Measurements from ENCODE around the gene SH3RF3.

Gene SH3RF3

GRCh38 chr2:109266998-109267854 is 138.2 kb downstream of the SH3RF3 start:
- DNase-seq = no peak

DNA sequence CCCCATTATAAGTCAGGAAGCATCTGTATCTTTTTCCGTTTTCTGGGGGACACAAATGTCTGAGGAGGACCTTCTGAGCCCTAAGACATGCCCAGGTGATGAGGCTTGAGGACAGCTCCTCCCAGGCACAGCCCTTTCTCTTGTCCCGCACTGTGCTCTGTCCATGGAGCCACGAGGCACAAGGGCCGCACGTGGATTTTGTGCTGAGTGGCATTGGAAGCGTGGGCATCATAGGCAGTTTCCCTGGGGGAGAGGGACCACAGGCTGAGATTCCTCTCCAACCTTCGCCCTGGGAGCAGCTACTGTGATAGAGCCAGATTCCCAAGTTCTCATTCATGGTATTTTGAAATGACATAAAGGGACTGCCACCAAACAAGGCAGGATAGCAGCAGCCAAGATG is 139.9 kb downstream of the SH3RF3 start:
- DNase-seq = no peak

- DNase-seq = no peak
Measured at GRCh38 chr2:109269706-109270504, 140.9 kb downstream of the SH3RF3 start.

DNA sequence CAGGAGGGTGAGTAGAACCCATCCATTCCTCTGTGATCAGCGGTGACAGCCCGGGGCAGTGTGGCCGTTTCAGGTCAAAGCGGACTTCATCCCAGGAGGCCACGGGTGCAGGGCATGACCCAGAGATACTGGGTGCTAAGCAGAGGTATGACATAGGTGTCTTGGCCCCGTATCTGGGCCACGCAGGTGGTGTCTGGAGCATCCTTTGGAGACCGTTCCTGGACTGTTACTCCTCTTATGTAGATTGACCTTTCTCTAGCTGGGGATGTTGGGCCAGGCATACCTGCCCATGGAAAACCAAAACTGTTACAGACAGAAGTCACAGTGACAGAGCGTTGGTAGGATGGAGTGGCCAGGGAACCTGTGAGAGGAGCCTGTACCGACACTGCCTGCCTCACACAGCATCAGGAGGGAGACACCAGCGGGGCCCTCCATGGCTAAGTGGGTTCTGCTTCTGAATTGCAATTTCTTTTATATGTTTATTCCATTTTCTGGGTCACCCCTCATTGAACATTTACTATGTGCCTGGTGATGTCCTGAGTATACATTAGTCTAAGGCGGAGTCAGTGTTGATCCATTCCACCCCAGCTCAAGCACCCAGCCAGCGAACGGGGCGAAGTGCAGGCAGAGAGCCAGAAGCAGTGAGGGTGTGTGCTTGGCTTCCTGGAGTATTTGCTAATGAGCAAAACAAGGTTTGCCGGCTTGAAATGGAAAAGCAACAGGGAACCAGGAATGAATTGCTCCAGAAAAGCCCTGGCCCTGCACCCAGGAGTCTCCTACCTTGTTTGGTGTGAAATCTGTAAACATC is 141.7 kb downstream of the SH3RF3 start:
- no peak for DNase-seq

DNA sequence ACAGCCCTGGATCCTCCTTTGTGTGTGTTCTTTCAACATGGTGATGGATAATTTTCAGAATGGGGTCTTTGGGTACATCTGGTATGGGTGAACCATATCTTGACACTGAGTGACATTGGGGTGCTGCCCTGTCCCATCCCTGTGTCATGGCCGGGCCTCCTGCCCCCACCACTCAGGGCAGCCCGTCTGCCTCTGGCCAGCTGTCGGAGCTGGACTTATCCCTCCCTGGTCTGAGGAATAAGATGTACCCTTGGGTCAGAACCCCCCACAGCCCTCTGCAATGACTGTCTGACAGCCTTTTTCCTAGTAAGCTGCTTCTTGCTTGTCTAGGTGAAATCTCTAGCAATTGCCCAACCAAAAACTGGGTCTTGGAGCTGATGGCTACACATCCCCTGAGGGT is 142.9 kb downstream of the SH3RF3 start:
- no peak for DNase-seq

- no peak for DNase-seq
Measured at GRCh38 chr2:109272461-109272860, 143.5 kb downstream of the SH3RF3 start.

DNA sequence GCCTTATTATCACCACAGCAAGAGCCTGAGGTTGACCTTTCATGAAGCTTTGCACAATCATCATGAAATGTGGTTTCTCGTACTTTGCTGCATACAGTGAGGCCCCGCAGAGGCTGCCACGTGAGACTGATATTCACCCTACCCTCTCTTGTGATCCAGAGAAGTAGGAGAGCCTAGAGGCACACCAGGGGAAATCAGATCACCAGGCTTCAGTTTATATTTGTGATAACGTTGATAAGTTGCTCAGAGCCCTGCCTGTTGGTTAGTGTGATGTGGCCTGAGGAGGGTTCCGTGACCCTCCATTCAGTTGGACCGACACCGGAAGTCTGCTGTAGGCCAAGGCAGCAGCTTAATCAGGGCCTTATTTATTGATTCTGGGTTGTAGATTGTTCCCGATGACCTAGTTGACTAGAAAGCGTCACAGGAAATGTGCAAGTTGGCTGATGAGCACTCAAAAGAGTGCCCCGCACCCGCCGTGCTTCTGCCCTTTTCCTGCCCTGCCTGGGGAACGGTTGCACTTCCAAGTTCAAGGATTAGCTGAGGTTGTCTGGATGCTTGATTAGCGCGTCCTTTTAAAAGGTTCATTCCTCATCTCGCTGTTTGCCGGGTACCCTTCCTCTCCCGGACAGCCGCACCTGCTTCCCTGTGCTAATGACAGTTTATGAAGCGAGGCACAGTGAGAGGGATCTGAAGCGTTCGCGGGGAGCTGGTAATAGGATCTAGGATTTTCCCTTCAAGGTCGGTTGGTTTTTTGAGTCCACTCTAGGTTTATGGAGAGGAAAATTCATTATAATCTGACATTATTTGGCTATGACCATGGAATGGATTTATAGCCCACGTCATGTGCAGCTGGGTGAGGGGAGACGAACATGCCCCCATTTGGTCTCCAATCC is 146.4 kb downstream of the SH3RF3 start:
- DNase-seq = no peak

GRCh38 chr2:109277406-109277805 is 148.4 kb downstream of the SH3RF3 start:
- DNase-seq = no peak

- DNase-seq = no peak
Measured at GRCh38 chr2:109279243-109279860, 150.3 kb downstream of the SH3RF3 start.

DNA sequence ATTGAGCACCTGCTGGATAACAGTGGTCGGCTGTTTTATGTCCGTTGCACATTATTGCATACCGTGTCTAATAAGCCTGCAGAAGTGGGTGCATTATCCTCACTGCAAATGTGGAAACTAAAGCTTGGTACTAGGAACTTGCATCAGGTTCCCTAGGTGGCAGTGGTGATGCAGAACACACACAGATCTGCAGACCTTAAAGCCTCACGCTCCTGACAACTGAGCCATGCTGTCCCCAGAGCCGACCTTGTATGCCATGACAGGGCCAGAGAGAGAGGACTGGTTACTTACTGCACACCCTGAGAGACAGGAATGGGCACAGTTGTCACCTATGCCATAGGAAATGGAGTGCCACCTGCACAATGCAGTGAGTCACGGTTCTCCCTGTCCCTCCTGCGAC is 151.8 kb downstream of the SH3RF3 start:
- no peak for DNase-seq

DNA sequence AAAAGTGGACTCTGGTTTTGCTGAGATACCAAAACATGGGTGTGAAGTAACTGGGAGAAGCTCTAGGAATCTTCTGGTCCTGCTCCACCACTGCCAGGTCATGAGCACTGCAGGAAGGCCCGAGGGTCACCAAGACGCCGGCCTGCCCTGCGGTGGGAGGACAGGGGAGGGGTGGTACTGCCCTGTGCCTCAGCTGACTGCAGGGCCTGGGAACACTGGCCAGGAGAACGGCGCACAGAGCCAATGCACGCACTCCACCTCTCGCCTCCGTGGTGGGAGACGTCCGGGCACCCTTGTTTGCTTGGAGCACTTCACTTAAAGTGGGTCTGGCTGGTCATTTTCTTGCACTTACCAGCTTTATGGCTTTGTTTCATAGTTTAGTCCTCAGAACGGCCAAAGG is 153.4 kb downstream of the SH3RF3 start:
- no peak for DNase-seq

DNA sequence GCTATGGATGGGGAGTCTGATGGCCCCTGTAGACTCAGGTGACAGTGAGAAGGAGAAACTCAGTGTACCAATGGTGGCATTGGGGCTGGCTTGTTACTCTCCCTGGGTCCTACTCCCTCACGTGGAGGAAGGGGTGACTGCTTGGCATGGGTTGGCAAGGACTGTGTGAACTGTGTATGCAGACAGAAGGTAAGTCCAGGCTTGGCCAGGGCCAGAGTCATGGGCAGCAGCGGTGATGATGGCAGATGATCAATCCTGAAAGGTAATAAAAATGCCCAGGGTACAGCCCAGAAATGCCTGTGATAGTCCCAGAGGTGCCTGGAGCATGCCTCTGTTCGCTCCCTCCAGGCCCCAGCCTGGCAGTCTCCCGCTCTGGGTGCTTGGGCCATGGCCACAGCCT is 153.9 kb downstream of the SH3RF3 start:
- no peak for DNase-seq

DNA sequence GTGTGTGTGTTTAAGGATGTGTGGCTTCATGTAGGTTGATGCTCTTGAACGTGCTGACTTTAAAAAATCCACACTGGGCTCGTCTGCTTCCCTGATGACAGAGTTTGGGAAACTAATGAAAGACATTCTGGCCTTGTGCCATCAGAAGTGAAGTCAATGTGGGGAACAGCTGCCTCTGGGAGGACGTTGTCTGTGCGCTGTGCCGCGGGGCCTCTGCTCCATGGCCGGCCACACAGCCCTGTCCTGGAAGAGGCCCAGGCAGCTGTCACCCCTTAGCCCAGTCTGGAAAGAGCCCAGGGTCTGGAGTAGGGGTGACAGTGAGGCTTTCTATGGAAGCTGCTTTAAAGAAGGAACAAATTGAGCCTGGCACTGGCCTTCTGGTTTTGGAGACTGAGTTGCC is 155.8 kb downstream of the SH3RF3 start:
- no peak for DNase-seq

- no peak for DNase-seq
Measured at GRCh38 chr2:109285244-109285651, 156.2 kb downstream of the SH3RF3 start.

DNA sequence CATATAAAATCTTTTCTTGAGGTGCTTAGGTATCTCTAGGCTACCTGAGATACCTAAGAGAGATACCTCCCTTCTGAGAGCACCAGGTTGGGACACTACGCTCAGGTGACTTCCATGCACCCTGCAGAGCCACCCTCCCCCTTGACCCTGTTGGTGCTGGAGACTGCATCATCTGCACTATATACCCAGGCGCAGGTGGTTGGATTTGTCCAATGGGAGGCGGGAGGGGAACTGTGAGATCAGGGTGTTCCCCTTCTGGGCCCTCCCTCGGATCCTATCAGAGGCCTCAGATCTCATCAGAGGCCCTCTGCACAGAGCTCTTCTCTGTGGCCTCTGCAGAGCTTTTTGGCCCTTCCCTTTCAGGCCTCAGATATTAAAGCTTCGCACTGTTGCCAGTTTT is 158.4 kb downstream of the SH3RF3 start:
- DNase-seq = no peak

GRCh38 chr2:109287838-109288237 is 158.8 kb downstream of the SH3RF3 start:
- no peak for DNase-seq

- DNase-seq = no peak
Measured at GRCh38 chr2:109288544-109289368, 159.8 kb downstream of the SH3RF3 start.

DNA sequence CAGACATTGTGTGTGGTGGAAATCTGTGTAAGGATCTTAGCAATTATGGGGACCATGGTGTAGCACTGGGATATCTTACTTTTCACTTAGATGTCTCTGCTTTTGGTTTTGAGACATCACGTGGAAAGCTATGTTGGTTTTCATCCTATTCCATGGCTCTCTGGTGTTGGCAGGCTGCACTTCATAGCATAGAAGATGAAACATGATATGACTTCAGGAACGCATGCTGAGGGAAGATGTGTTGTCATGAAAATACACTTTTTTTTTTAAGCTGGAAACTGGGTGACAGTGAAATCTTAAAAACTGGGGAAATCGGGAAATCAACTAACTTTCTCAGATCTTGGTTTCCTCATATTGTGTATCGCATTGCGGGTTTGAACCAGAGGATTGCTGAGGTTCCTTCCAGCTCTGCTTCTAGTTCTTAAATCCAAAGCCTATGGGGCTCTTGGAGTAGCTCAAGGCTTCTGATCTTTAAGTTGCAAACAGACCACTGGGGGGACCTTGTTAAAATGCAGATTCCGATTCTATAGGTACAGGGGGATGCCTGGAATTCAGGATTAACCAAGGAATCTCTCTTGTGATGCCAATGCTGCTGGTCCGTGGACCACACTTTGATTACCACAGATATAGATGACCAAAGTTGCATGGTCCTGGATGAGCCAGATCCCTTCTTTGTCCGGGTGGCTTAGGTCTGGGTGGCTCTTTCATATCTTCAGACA is 160.7 kb downstream of the SH3RF3 start:
- DNase-seq = no peak

DNA sequence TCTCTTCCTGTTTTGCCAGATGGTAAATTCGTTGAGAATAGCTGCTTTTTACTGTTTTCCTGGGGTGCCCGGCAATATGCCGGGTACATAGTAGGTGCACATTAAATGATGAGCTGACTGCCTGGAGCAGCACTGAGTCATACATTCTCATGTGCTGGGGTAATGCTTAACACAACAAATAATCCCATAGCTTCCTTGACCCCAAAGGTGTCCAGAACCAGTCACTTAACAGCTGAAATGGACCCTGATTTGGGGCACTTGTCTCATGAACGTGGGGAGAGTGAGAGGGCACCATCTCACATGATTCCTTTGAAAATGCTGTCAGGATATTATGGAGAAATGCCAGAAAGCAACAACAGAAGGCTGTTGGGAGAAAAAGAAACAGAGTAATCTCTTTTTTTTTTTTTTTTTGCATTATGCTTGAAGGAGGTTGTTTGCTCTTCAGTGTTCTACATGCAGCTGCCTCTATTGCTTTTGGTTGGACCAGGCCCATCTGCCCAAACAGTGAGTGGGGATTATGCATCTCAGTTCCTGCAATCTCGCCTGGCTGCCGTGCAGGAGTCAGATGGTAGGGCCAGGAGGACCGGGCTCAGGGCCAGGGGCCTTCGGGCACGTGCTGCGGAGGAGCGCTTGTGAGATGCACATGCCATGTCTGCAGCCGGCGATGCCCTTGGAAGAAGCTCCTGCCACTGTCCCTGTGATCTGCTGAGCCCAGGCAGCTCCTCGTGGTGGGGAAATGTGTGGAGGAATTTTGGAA is 162.1 kb downstream of the SH3RF3 start:
- DNase-seq = no peak
